GM06990 (cell line): ENCODE results near the gene NR3C1.

Experiments used
- DNase-seq: peaks from one replicate; pipeline ENCODE4 v3.0.0-alpha.2; 2011; ENCODE audit not compliant: insufficient read length; ENCODE audit errors: extremely low read depth
- H3K27me3 ChIP-seq: replicated peaks from 2 replicates; pipeline ENCODE4 v1.6.0; 2011; ENCODE audit warnings: low read length; ENCODE audit not compliant: control insufficient read depth, insufficient read depth
- H3K36me3 ChIP-seq: 2 replicates; pipeline ENCODE4 v1.5.1; 2011; ENCODE audit warnings: low read length; ENCODE audit not compliant: control insufficient read depth, insufficient read depth
- H3K4me3 ChIP-seq: replicated peaks from 2 replicates; pipeline ENCODE4 v1.5.1; 2011; ENCODE audit warnings: low read depth, mild to moderate bottlenecking, control low read depth, low read length
- TF ChIP-seq, protein P1 (sequence below): IDR thresholded peaks from 2 replicates; pipeline ENCODE4 v1.5.1; 2011; ENCODE audit warnings: low read length, control low read depth, mild to moderate bottlenecking, inconsistent platforms; ENCODE audit not compliant: insufficient read depth, poor library complexity, severe bottlenecking

NR3C1 gene

GRCh38 chr5:143248822-143249579 lies 154.5 kb downstream of the NR3C1 start:
- Histone ChIP-seq H3K36me3 (no peaks in the 10 kb centered on the region), H3K4me3 (no peak overlapping the region), H3K27me3 (no peaks in the 10 kb centered on the region)
- TF ChIP-seq, protein P1, sequence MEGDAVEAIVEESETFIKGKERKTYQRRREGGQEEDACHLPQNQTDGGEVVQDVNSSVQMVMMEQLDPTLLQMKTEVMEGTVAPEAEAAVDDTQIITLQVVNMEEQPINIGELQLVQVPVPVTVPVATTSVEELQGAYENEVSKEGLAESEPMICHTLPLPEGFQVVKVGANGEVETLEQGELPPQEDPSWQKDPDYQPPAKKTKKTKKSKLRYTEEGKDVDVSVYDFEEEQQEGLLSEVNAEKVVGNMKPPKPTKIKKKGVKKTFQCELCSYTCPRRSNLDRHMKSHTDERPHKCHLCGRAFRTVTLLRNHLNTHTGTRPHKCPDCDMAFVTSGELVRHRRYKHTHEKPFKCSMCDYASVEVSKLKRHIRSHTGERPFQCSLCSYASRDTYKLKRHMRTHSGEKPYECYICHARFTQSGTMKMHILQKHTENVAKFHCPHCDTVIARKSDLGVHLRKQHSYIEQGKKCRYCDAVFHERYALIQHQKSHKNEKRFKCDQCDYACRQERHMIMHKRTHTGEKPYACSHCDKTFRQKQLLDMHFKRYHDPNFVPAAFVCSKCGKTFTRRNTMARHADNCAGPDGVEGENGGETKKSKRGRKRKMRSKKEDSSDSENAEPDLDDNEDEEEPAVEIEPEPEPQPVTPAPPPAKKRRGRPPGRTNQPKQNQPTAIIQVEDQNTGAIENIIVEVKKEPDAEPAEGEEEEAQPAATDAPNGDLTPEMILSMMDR = no peak
- no peak for DNase-seq

DNA sequence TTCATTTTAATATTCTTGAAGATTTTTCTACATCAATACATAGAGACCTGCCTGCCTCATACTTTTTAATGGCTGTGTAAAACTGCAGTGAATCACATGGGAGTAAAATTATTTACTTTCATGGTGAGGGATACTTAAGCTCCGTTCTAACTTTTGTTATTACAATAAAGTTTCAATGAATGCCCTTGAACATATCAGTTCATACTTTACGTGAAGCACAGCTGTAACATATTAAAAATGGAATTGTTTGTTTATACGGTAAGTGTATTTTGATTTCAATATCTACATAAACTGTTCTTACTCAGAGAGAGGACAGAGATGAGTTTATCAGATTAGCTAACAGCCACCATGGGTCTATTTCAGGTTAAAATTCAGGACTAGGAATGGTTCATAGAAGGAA lies 155.1 kb downstream of the NR3C1 start:
- Histone ChIP-seq H3K36me3 (no peaks in the 10 kb centered on the region), H3K27me3 (no peaks in the 10 kb centered on the region), H3K4me3 (no peak overlapping the region)
- DNase-seq = no peak
- TF ChIP-seq, protein P1 = no peak

DNA sequence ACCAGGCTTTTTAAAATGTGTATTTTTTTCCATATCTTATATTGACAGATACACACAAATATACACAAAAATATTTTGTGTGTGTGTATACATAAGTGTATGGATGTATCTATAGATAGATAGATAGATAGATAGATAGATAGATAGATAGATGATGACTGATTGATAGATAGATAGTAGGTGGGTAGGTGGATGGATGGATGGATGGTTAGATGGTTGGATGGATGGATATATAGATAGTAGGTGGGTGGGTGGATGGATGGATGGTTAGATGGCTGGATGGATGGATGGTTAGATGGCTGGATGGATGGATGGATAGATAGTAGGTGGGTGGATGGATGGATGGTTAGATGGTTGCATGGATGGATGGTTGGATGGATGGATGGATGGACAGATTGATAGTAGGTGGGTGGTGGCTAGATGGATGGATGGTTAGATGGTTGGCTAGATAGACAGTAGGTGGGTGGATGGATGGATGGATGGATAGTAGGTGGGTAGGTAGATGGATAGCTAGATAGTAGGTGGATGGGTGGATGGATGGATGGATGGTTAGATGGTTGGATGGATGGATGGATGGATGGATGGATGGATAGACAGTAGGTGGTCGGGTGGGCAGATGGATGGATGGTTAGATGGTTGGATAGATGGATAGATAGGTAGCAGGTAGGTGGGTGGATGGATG lies 156.2 kb downstream of the NR3C1 start:
- Histone ChIP-seq H3K36me3 (no peaks in the 10 kb centered on the region), H3K27me3 (no peaks in the 10 kb centered on the region), H3K4me3 (no peak overlapping the region)
- TF ChIP-seq, protein P1 = no peak
- no peak for DNase-seq

DNA sequence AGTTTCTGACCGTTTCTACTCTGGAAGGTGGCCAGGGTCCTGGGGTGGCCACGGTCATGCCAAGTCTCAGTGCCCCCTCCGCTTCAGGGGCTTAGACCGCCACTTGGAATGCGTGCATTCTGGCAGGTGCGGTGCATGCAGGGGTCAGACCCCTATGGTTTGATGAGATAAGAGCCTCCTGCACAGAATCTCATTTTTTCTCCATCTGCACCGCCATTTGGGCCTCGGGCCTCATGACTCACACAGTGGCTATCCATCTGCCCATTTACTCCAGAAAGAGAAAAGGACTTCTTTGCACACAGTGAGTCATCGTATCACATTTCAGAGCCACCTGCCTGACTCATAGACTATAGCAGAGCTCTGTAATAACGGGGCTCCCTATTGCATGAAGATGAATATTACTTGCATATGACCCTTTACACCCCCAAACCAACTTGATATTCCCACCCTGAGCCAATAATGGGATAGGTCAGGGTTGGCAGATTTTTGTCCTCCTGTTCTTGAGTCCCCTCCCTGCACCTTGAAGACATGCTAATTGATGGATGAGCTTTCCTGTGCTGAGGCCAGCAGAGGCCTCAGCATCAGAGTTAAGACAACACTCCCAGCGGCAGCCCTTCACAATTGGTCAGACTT lies 157.4 kb downstream of the NR3C1 start:
- no peak for DNase-seq

GRCh38 chr5:143244990-143245389 lies 158.5 kb downstream of the NR3C1 start:
- no peak for DNase-seq
- H3K4me3 ChIP-seq = no peak overlapping the region
- no peaks in the 10 kb centered on the region for H3K36me3 ChIP-seq
- no peaks in the 10 kb centered on the region for H3K27me3 ChIP-seq
- TF ChIP-seq, protein P1 = no peak

More for the DNA sequence above, 157.4 kb downstream of the NR3C1 start:
- Histone ChIP-seq H3K36me3 (no peaks in the 10 kb centered on the region), H3K27me3 (no peaks in the 10 kb centered on the region), H3K4me3 (no peak overlapping the region)
- TF ChIP-seq, protein P1 = no peak
